CD8-positive, alpha-beta memory T cell (primary cell): ENCODE data around the gene NAB2. TPM values are rescaled to one million over a fixed set of nuclear protein-coding genes. Genes with fewer than 3 reads are reported as not detected.
"Not testable (repeated sequence)": the region's sequence is repeated elsewhere in the genome, so short reads cannot be mapped to it uniquely, and the experiment has no call there.

ENCODE experiments used
- CTCF ChIA-PET: fragments of 350-600 bp; sonication (Branson Sonifier 250); formaldehyde crosslinking; loops from one replicate; lab custom pipeline; 2021; ENCODE audit warnings: antibody characterized with exemption; lab: Charles Lee
- POLR2A ChIA-PET: fragments of 350-600 bp; sonication (Branson Sonifier 250); formaldehyde crosslinking; loops from one replicate; lab custom pipeline; 2021; ENCODE audit warnings: antibody characterized with exemption; lab: Charles Lee
- DNase-seq, 5 donors: peaks; one replicate each; pipeline versions ENCODE4 v3.0.0 to v3.0.0-alpha.2; 2020 to 2022; ENCODE audit warnings: mixed read lengths in 1 of 5
- H3K27ac ChIP-seq: one replicate; pipeline ENCODE4 v1.7.0; 2013; ENCODE audit warnings: low read depth, mild to moderate bottlenecking, low read length, moderate library complexity
- H3K27me3 ChIP-seq: 2 replicates; pipeline ENCODE4 v1.7.0; 2013; ENCODE audit warnings: low read length, mild to moderate bottlenecking; ENCODE audit not compliant: insufficient read depth, poor library complexity, severe bottlenecking
- H3K36me3 ChIP-seq: 2 replicates; pipeline ENCODE4 v1.7.0; 2013; ENCODE audit warnings: mild to moderate bottlenecking, low read length, moderate library complexity; ENCODE audit not compliant: insufficient read depth
- H3K4me1 ChIP-seq: 2 replicates; pipeline ENCODE4 v1.7.0; 2013; ENCODE audit warnings: mild to moderate bottlenecking, low read length, moderate library complexity; ENCODE audit not compliant: insufficient read depth
- H3K4me3 ChIP-seq: 2 replicates; pipeline ENCODE4 v1.7.0; 2013; ENCODE audit warnings: mild to moderate bottlenecking, low read length
- H3K9me3 ChIP-seq: 2 replicates; pipeline ENCODE4 v1.7.0; 2013; ENCODE audit warnings: mild to moderate bottlenecking, low read length
- H3K27ac Mint-ChIP-seq, 8 donors: one replicate each; pipeline ENCODE4 v1.8.0; 2020 to 2021; ENCODE audit warnings: mixed read lengths in 8 of 8, mild to moderate bottlenecking in 6 of 8, inconsistent platforms in 3 of 8, moderate library complexity in 3 of 8
- H3K27me3 Mint-ChIP-seq, 2 donors: one replicate each; pipeline ENCODE4 v1.8.0; 2020 to 2021; ENCODE audit warnings: mixed read lengths in 2 of 2, mild to moderate bottlenecking in 1 of 2, moderate library complexity in 1 of 2
- H3K36me3 Mint-ChIP-seq, 3 donors: one replicate each; pipeline ENCODE4 v1.8.0; 2020 to 2021; ENCODE audit warnings: mixed read lengths in 3 of 3, inconsistent platforms in 1 of 3, mild to moderate bottlenecking in 1 of 3
- H3K4me1 Mint-ChIP-seq, 3 donors: one replicate each; pipeline ENCODE4 v1.8.0; 2020 to 2021; ENCODE audit warnings: mixed read lengths in 3 of 3, inconsistent platforms in 1 of 3, mild to moderate bottlenecking in 1 of 3
- H3K4me3 Mint-ChIP-seq, 7 donors: one replicate each; pipeline ENCODE4 v1.8.0; 2020 to 2021; ENCODE audit warnings: mixed read lengths in 7 of 7, mild to moderate bottlenecking in 6 of 7, moderate library complexity in 4 of 7, inconsistent platforms in 2 of 7
- H3K9me3 Mint-ChIP-seq, 5 donors: one replicate each; pipeline ENCODE4 v1.8.0; 2020 to 2022; ENCODE audit warnings: mixed read lengths in 5 of 5, mild to moderate bottlenecking in 3 of 5, moderate library complexity in 2 of 5, inconsistent platforms in 1 of 5
- polyA plus RNA-seq: library from polyadenylated mRNA; unstranded; fragments of 300-500 nt; fragmentation: Illumina TruSeq; gene quantifications from one replicate; pipeline ENCODE4 v1.2.3, GENCODE V29; 2021
- total RNA-seq, 2 experiments: library from RNA; stranded (reverse); gene quantifications; one replicate each; pipeline ENCODE4 v1.2.3, GENCODE V29; 2021

Gene NAB2
- total and polyA plus RNA-seq, 3 experiments from 2014 or later = 1.6 to 40.1 (median 37.7) TPM

GRCh38 chr12:57053901-57054300, 35.0 kb upstream of the NAB2 start:
- H3K4me3 Mint-ChIP-seq, H3K4me1 Mint-ChIP-seq, CTCF ChIA-PET: not testable (repeated sequence)

DNA sequence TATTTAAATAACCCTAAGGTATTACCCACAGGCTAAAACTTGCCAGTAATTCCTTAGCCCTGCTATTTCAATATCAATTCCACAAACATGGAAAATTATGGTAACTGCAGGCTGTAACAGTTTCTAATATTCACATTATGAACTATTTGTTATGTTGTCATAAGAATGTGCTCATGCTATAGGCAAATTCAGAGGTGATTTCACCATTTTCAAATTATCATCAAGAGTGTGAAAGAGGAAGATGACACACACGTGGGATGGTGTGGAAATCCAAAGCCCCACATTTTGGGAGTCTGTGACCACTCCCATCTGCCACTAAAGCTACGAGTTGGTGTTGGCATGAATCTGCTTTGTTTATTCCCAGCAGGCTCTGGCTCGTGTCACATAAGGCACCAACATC, 33.1 kb upstream of the NAB2 start:
- H3K27ac ChIP-seq = no peak overlapping the region
- H3K27me3 ChIP-seq = no peaks in the 10 kb centered on the region
- Mint-ChIP-seq H3K4me1 (peaks cover 0 to 2% (median under 1%) of the 10 kb centered on the region in 3 donors), H3K9me3 (no peaks in the 10 kb centered on the region), H3K27me3 (no peaks in the 10 kb centered on the region), H3K27ac (peak overlapping the region in 1 of 8 donors; percentile 17), H3K36me3 (peaks cover 4 to 39% (median 15%) of the 10 kb centered on the region in 3 donors), H3K4me3 (no peak overlapping the region)
- peaks cover 31% of the 10 kb centered on the region for H3K36me3 ChIP-seq
- H3K9me3 ChIP-seq = no peaks in the 10 kb centered on the region
- CTCF ChIA-PET = interaction anchor here (1.3 to 2.2 kb wide), 2 partner anchors 8 to 14 kb away, joined by 4 to 6 read pairs; no protein-coding TSS in a partner anchor
- no peak overlapping the region for H3K4me3 ChIP-seq
- POLR2A ChIA-PET = no interaction called here
- no peak for DNase-seq
- peaks cover 4% of the 10 kb centered on the region for H3K4me1 ChIP-seq

More at GRCh38 chr12:57053901-57054300, 35.0 kb upstream of the NAB2 start:
- DNase-seq, H3K4me3 ChIP-seq, H3K4me1 ChIP-seq, H3K27ac ChIP-seq, H3K9me3 ChIP-seq, H3K9me3 Mint-ChIP-seq, POLR2A ChIA-PET, H3K27me3 Mint-ChIP-seq, H3K27me3 ChIP-seq: not testable (repeated sequence)
- H3K27ac Mint-ChIP-seq = peak overlapping the region in 3 of 8 donors; percentile 36 to 52 (median 38)
- peaks cover 4 to 22% (median 10%) of the 10 kb centered on the region in 3 donors for H3K36me3 Mint-ChIP-seq
- H3K36me3 ChIP-seq = peaks cover 13% of the 10 kb centered on the region

DNA sequence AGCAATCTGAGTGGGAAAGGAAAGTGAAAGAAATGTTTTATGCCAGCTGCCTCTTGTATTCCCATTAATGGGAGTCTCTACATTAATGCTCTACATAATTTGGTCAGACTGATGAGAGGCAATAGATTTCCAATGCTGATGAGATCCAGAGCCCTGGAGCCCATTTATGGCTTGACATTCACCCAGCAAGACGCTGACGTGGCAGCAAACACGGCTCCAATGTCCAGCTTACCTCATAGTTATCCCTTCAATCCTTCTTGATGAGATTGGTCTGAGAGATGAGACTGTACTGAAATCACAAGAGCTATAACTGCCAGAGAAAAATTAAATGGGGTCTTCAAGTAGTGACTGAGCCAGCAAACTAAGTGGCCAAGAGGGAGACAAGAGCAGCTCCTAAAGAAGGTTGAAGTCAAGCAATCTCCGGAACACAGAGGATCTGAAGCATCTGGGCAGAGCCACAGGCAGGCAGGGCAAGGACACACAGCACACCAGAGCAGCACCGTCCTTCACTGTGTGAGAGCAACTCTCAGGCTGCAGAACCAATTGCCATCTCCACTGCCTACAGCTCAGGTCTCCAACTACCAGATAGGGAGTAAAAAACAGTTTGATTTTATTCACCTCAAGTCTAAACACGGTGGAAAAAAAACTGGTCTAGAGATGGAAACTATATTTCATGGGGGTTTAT, 31.7 kb upstream of the NAB2 start:
- peaks cover 0 to 2% (median 0%) of the 10 kb centered on the region in 3 donors for H3K4me1 Mint-ChIP-seq
- no peak overlapping the region for H3K4me3 Mint-ChIP-seq
- H3K27me3 ChIP-seq = no peaks in the 10 kb centered on the region
- peaks cover 5% of the 10 kb centered on the region for H3K4me1 ChIP-seq
- H3K9me3 Mint-ChIP-seq = no peaks in the 10 kb centered on the region
- no peak overlapping the region for H3K4me3 ChIP-seq
- DNase-seq = no peak
- H3K9me3 ChIP-seq = no peaks in the 10 kb centered on the region
- ChIA-PET CTCF (interaction anchor here (1.0 to 2.2 kb wide), 3 partner anchors 9 to 55 kb away, joined by 3 to 6 read pairs (median 4); no protein-coding TSS in a partner anchor), POLR2A (no interaction called here)
- H3K27ac Mint-ChIP-seq = peak overlapping the region in 2 of 8 donors; percentile 42 to 93
- no peaks in the 10 kb centered on the region for H3K27me3 Mint-ChIP-seq
- no peak overlapping the region for H3K27ac ChIP-seq
- H3K36me3 Mint-ChIP-seq = peaks cover 4 to 41% (median 15%) of the 10 kb centered on the region in 3 donors
- H3K36me3 ChIP-seq = peaks cover 31% of the 10 kb centered on the region

DNA sequence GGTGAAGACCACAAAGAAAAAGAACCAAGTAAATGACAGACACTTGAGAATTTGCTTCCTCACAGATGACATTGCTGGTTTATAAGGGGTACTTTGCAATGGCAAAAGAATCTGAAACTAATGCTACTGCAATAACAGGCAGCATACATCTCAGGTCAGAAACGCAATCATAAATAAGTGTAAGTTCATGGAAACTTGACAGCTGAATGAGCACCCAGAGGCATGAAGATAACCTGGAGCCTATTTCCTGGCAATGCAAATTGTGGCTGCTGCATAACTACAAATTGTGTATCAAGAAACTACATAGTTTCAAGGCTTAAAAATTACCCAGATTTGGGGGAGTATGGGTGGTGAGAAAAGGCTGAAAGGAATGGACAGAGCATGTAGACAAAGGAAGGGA, 30.5 kb upstream of the NAB2 start:
- H3K36me3 Mint-ChIP-seq = peaks cover 4 to 43% (median 15%) of the 10 kb centered on the region in 3 donors
- H3K27ac Mint-ChIP-seq = peak overlapping the region in 1 of 8 donors; percentile 2
- H3K4me1 Mint-ChIP-seq = peaks cover 3 to 9% (median 5%) of the 10 kb centered on the region in 3 donors
- H3K4me3 ChIP-seq = no peak overlapping the region
- no peaks in the 10 kb centered on the region for H3K27me3 ChIP-seq
- H3K4me3 Mint-ChIP-seq = no peak overlapping the region
- H3K27ac ChIP-seq = no peak overlapping the region
- H3K27me3 Mint-ChIP-seq = no peaks in the 10 kb centered on the region
- H3K36me3 ChIP-seq = peaks cover 31% of the 10 kb centered on the region
- no peak for DNase-seq
- peaks cover 11% of the 10 kb centered on the region for H3K4me1 ChIP-seq
- H3K9me3 ChIP-seq = no peaks in the 10 kb centered on the region
- ChIA-PET CTCF (interaction anchor here (1.1 to 1.2 kb wide), 2 partner anchors 11 to 51 kb away, joined by 4 to 7 read pairs; no protein-coding TSS in a partner anchor), POLR2A (no interaction called here)
- H3K9me3 Mint-ChIP-seq = no peaks in the 10 kb centered on the region

- Histone ChIP-seq H3K4me3 (peak overlapping the region; percentile 46), H3K9me3 (no peaks in the 10 kb centered on the region), H3K4me1 (peaks cover 27% of the 10 kb centered on the region), H3K36me3 (peaks cover 16% of the 10 kb centered on the region), H3K27me3 (no peaks in the 10 kb centered on the region), H3K27ac (peak overlapping the region; percentile 38)
- ChIA-PET POLR2A (interaction anchor here (1.0 kb wide), 1 partner anchor 48 kb away, joined by 5 read pairs; no protein-coding TSS in a partner anchor), CTCF (interaction anchor here (1.0 to 7.0 kb wide), 4 partner anchors 15 to 119 kb away, joined by 3 to 50 read pairs (median 6); partner anchors contain the start of genes NEMP1, STAT6 and TAC3)
- no peaks in the 10 kb centered on the region for H3K27me3 Mint-ChIP-seq
- peak overlapping the region; percentile 14 to 83 (median 76) for H3K4me3 Mint-ChIP-seq
- H3K27ac Mint-ChIP-seq = peak overlapping the region; percentile 70 to 96 (median 92)
- peak in 4 of 5 donors; percentile 39 to 82 (median 74) for DNase-seq
- peaks cover 12 to 31% (median 25%) of the 10 kb centered on the region in 3 donors for H3K4me1 Mint-ChIP-seq
- H3K9me3 Mint-ChIP-seq = no peaks in the 10 kb centered on the region
- H3K36me3 Mint-ChIP-seq = peaks cover 0 to 27% (median 5%) of the 10 kb centered on the region in 3 donors
Measured at GRCh38 chr12:57063991-57064685, 24.8 kb upstream of the NAB2 start.

GRCh38 chr12:57066245-57066644, 22.7 kb upstream of the NAB2 start:
- Histone ChIP-seq H3K4me3 (no peak overlapping the region), H3K27ac (no peak overlapping the region), H3K36me3 (no peaks in the 10 kb centered on the region), H3K27me3 (no peaks in the 10 kb centered on the region), H3K4me1 (peaks cover 32% of the 10 kb centered on the region), H3K9me3 (no peaks in the 10 kb centered on the region)
- peaks cover 0 to 27% (median 6%) of the 10 kb centered on the region in 3 donors for H3K36me3 Mint-ChIP-seq
- peak overlapping the region in 6 of 8 donors; percentile 4 to 83 (median 53) for H3K27ac Mint-ChIP-seq
- no peak overlapping the region for H3K4me3 Mint-ChIP-seq
- no peaks in the 10 kb centered on the region for H3K27me3 Mint-ChIP-seq
- no peak for DNase-seq
- CTCF ChIA-PET = interaction anchor here (1.0 to 7.0 kb wide), 6 partner anchors 13 to 309 kb away, joined by 3 to 50 read pairs (median 4); partner anchors contain the start of genes NEMP1 and STAT6
- POLR2A ChIA-PET = interaction anchor here (1.5 kb wide), 1 partner anchor 46 kb away, joined by 9 read pairs; no protein-coding TSS in a partner anchor
- H3K9me3 Mint-ChIP-seq = no peaks in the 10 kb centered on the region
- peaks cover 22 to 39% (median 35%) of the 10 kb centered on the region in 3 donors for H3K4me1 Mint-ChIP-seq

DNA sequence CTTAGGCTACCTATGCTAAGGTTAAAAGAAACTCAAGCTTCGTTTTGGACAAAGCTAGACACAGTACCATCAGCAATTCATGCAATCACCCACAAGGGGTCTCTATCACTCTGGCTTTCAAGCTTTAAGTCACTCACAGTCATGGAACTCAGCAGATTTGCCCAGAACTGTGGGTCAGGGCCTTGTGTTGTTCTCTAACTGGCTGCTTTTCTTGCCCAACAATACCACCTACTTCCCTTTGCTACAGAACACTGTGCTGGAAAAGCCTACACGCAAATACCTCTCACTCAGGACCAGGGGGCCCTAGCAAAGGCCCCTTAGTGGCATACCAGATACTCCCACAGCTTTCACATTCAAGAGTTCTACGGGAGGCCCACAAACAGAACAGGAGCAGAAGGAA, 19.4 kb upstream of the NAB2 start:
- H3K27ac Mint-ChIP-seq = peak overlapping the region; percentile 64 to 97 (median 75)
- H3K36me3 ChIP-seq = no peaks in the 10 kb centered on the region
- no peaks in the 10 kb centered on the region for H3K9me3 ChIP-seq
- no peaks in the 10 kb centered on the region for H3K27me3 ChIP-seq
- peak overlapping the region in 2 of 7 donors; percentile 1 to 21 for H3K4me3 Mint-ChIP-seq
- H3K27ac ChIP-seq = no peak overlapping the region
- no peak overlapping the region for H3K4me3 ChIP-seq
- H3K36me3 Mint-ChIP-seq = peaks cover 0 to 34% (median 8%) of the 10 kb centered on the region in 3 donors
- ChIA-PET POLR2A (interaction anchor here (0.8 to 2.3 kb wide), 4 partner anchors 9 to 42 kb away, joined by 3 to 75 read pairs (median 6); partner anchors contain the start of genes NAB2, NEMP1 and STAT6), CTCF (interaction anchor here (0.6 to 6.1 kb wide), 26 partner anchors 9 to 144 kb away, joined by 3 to 183 read pairs (median 4); partner anchors contain the start of genes LRP1, NAB2 and STAT6)
- H3K4me1 ChIP-seq = peaks cover 19% of the 10 kb centered on the region
- peak; percentile 33 to 75 (median 63) for DNase-seq
- peaks cover 10 to 28% (median 20%) of the 10 kb centered on the region in 3 donors for H3K4me1 Mint-ChIP-seq
- H3K9me3 Mint-ChIP-seq = no peaks in the 10 kb centered on the region
- no peaks in the 10 kb centered on the region for H3K27me3 Mint-ChIP-seq
